Diencephalon (tissue), 1 donor: ENCODE measurements around the gene GTF3A. TPM values are rescaled to one million over a fixed set of nuclear protein-coding genes. Genes with fewer than 3 reads are reported as not detected.

Source experiments
- small RNA-seq: library from RNA; depleted of rRNA; stranded (forward); fragments of <200 nt; gene quantifications from one replicate; pipeline ENCODE3, GENCODE V24; 2014
- total RNA-seq: library from RNA; depleted of rRNA; stranded (reverse); fragments of >200 nt; gene quantifications from one replicate; pipeline ENCODE4 v1.2.3, GENCODE V29; 2014

The GTF3A gene
- total RNA-seq, result 96.0 TPM

DNA sequence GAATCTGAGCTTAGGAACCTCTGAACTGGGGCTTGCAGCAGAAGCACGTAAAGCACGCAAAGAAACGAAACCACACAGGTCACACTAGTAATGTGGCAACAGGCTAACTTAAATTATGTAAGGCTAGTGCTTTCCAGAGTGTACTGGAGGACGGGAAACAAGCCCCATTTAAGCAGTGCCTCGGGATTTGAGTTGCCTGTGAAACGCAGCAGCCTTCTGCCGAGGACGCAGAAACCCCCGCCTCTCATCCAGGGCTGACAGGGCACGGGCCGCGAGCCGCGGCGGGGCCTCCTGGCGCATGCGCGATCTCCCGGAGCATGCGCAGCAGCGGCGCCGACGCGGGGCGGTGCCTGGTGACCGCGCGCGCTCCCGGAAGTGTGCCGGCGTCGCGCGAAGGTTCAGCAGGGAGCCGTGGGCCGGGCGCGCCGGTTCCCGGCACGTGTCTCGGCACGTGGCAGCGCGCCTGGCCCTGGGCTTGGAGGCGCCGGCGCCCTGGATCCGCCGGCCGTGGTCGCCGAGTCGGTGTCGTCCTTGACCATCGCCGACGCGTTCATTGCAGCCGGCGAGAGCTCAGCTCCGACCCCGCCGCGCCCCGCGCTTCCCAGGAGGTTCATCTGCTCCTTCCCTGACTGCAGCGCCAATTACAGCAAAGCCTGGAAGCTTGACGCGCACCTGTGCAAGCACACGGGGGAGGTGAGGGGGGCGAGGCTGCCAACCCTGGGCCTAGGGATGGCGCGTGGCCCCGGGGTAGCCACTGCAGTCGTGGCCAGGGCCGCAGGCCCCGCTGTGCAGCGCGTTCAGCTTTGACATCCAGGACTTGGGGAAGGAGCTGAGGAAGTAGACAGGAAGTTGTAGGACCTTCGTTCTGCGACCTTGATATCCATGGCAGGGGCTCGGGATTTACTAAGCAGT, at the start of gene GTF3A:
GTF3A (plus strand) TSS at position 374 of the 912 bp plus-strand sequence.

DNA sequence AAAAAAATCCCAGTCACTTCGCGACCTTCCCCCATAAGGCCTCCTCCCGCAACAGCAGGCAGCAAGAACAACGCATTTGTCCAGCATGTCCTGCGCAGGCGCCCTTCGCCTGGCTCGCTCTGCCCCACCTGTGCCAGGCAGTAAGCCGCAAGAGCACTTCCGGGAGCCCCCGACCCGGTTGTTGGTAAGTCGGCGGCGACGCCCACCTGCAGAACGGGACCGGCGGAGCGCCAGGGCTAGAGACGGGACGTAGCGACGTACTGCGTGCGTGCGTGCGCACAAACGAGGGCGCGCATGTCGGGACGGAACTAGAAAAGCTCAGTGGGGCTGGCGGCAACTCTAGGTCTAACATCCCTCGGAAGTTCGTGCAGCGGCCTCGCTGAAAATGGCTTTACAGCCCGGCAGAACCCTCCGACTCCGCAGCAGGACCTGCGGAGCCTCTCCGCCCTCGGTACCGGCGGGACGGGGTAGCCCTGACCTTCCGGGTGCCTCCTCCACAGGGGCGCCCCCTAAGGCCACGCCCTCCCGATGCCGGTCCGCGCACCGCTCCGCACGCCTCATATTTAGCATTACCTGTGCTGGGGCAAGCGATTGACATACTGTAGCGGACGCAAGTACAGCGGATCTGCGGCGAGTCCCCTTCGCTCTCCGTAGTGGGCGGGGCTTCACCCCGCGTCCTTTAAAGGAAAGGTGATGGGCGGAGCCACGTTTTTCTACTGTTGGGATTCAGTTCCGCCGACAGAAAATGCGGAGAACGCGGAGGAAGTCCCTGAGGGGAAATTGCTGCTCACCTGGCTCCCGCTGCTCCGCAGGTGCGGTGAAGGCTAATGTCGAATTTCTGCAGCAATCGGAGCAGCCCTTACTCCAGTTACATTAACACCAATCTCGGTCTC, 25.8 kb downstream of the GTF3A start, which contains the start of gene MTIF3:
MTIF3 (minus strand) TSS at position 629 of the 893 bp plus-strand sequence. CDS start 10,116 bp downstream, outside the sequence.

Small RNAs within 50 kb of the gene (small RNA-seq; reads per million reads assigned to genes)
- 0.08 reads per million for gene RNY1P1

Other genes starting within 250 kb of the GTF3A start
- gene RPL21, start 173.1 kb upstream of the GTF3A start, total RNA-seq, result 819 TPM
- 4.6 TPM for gene RASL11A, start 153.8 kb upstream of the GTF3A start, total RNA-seq
- gene MTIF3, start 25.9 kb downstream of the GTF3A start, total RNA-seq, result 46.4 TPM
- 14.5 TPM for gene LNX2, start 195.9 kb downstream of the GTF3A start, total RNA-seq
- 46.4 TPM for gene POLR1D, start 197.3 kb downstream of the GTF3A start, total RNA-seq